ENCODE measurements around the gene CMC2.

CMC2 gene

DNA sequence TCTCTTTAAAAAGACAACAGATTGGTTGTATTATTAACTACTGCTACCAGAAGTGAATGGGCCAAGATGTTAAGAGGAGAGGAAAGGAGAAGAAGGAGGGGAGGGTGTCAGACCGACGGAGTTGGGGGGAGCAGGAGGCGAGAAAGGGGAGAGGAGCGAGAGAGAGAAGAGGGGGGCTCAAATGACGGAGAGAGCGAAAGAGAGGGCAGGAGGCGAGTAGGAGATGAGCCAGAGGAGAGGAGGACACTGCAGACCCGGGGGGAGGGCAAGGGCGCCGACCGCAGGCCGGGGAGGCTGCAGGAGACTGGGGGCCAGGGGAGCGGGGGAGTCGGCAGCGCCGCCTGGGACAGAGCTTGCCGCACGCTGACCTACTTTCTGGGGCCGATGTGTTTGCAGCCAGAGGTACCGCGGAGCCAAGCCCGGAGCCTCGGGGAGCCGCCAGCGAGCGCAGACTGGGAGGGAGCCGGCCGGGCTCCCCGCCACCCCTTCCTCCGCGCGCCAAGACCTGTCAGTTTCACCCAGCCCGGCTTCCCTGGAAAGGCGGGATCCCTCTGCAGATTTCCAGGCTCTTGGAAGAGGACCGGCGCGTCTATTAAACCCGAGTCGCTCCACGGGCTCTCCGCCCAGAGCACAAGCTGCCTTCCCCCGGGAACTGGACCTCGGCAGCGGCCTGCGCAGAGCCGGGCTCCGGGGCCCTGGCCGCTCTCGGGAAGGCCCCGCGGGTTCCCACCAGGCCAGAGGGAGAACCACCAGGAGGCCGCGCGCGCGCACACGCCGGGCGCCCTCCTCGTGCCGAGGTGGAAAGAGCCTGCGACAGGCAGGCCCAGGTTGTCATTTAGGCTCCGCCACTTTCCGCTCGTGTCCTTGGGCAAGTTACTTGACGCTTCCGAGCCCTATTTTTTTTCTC is 74.6 kb downstream of the CMC2 start:
- peak; percentile 2 for DNase-seq (ENCODE audit: low read depth)

DNA sequence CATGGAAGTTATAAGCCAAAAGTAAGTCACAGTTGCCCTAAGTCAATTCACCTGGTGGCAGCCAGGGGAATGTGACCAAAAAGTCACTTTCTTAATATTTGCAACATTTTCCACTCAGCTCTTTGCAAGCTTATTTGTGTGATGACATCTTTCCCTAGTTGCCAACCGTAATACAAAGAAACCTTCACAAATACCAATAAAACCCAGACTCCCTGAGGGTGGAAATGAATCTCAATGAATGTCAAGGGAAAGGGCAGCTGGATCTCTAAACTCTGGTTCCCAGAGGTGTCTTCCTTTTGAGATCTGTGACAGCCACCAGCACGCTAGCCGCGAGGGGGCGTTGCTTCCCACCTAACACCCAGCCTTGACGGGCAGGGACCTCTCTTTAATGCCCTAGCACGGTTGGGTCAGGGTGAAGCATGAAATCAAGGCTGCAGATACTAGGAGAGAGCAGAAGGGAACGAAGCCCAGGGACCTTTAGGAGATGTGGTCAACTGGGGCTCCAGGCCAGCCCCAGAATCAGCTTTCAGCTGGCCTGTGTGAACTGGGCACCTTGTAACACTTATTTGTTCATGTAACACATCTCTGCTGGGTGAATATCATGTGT is 82.2 kb downstream of the CMC2 start:
- DNase-seq (ENCODE audit: low read depth), result peak; percentile 25

DNA sequence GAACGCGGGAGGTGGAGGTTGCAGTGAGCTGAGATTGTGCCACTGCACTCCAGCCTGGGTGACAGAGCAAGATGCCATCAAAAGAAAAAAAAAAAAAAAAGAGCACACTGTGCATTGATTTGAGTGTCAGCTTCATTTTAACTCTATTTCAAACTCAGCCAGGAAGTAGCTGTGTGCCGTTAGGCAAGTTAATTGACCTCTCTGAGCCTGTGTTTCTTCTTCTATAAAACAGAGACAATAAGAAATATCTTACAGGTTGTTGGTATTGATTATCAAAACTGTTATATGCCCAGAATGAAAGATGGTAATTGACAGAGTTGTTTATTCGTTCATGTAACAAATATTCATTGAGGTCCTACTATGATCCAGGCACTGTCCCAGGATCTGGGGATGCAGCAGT is 83.3 kb downstream of the CMC2 start:
- DNase-seq (ENCODE audit: low read depth), result no peak
